NCI-H526 treated with DMSO at 0.1 percent for 48 hours (cell line): ENCODE results near the gene KCNQ1.

ENCODE experiments used
- DNase-seq: peaks from one replicate; lab custom pipeline; 2025; lab: John Stamatoyannopoulos, UW

The KCNQ1 gene

DNA sequence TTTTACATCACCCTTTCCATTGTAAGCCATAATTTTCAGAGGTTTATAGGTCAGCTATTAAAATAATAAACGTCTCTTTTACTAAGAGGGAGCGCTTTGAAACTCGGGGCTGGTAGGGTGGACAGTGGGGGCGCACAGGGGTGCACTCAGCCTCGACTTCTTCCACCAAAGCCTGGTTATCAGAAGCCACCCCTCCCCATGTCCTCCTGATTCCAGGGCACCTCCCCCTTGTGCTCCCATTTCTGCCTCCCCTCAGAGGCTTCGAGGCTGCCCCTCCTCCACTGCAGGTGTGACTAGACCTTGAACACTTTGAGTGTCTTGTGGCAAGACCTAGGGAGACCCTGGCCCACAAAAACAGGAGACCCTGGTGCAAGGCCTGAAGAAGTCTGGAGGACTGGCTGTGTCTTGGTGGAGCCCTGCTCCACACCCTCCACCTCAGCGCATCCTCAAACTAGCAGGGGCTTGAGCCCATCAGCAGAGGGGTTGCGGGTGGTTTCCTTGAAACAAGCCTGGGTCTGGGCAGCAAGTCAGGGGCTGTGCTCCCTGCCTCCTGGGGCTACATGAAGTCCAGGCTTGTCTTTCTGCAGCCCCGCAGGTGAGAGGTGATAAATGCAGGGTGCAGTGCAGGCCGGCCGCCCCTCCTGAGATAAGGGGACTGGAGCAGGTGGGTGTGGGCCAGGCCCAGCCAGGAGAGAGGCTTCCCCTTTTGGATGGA, 437.7 kb downstream of the KCNQ1 start:
- DNase-seq: no peak

DNA sequence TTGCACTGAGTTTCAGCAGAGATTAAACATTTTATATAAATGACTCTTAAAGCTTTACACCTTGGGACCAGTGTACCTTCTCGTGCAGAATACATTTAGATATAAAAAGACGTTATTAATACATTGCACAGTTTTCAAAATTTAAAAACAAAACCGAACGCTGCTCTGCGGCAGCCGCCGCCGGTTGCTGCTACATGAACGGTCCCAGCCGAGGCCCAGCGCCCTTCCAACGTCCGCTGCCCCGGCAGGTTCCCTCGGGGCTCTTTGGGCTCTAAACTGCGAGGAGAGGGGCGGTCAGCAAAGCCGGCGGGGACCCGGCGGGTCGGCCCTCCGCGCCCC, 438.8 kb downstream of the KCNQ1 start:
- DNase-seq: no peak

DNA sequence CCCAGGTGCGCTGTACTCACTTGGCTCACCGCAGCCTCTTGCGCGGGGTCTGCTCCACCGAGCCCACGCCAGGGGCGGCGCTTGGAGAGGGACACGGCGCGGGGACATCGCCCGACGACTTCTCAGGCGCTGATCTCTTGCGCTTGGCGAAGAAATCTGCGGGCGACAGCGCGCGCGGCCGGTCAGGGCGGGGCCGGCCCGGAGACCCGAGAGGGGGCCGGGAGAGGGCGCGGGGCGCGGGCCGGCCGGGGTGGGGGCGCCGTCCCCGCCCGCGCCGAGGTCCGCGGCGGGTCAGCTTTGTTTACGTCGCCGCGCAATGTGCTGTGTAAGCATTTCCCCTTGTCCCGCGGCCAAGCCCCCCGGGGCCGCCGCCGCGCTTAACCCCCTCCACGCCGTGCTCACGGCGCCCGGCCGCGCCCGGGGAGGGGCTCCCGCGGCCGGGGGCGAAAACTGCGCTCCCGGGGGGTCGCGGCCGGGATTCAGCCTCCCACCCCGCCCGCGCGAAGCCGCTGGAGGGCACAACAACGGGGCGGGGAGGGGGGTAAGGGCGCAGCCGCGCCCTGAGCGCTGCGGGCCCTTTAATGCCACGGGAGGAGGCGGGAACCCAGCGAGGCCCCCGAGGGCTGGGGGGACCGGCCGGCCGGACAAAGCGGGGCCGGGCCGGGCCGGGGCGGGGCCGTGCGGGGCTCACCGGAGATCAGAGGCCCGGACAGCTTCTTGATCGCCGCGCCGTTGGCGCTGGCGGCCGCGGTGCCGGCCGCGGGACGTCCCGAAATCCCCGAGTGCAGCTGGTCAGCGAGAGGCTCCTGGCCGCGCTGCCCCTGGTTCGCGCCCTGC, 439.4 kb downstream of the KCNQ1 start:
- no peak for DNase-seq

DNA sequence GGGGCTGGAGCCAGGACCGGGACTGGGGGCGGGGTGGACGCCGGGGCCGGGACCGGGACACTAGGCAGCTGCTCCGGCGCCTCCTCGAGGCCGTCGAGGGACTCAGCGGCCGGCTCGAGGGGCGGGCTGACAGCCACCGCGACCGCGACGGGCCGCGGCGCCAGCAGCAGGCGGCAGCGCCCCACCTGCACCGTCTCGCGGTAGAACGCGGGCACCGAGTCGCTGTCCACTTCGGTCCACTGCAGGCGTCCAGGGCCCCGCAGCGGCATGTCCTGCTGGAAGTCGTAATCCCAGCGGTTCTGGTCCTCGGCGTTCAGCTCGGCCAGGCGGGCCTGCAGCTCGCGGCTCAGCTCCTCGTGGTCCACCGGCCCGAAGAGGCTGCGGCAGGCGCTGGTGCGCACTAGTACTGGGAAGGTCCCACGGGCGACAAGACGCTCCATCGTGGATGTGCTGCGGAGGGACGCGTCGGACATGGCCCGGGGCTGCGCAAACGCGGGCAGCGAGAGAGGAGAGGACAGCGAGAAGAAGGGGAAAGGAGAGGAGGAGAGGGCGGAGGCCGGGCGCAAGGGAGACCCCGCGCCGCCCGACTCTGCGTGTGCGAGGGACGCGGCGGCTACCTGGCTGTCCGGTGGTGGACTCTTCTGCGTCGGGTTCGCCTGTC, 440.3 kb downstream of the KCNQ1 start:
- no peak for DNase-seq

DNA sequence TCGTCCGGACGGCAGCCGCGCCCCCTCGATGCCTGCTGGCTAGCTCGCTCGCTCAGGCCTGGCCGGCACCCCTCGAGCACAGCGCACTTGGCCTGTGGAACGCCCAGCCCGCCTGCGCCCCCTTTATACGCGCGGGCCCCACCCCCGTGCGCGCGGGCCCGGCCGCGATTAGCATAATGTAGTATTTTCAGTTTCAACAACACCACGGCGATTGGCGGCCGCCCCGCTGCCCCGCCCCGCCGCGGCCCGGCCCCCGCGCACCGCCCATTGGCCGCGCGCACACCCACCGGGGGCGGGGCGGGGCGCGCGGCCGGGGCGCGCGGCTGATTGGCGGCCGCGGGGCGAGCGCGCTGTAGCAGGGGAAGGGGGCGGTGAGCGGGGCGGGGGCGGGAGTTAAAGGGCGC, 440.9 kb downstream of the KCNQ1 start, which contains the start of gene CDKN1C:
TSS of gene CDKN1C (minus strand) at position 98 of the 404 bp plus-strand sequence. CDS start 319 bp downstream, outside the sequence.
- peak; percentile 79 for DNase-seq

DNA sequence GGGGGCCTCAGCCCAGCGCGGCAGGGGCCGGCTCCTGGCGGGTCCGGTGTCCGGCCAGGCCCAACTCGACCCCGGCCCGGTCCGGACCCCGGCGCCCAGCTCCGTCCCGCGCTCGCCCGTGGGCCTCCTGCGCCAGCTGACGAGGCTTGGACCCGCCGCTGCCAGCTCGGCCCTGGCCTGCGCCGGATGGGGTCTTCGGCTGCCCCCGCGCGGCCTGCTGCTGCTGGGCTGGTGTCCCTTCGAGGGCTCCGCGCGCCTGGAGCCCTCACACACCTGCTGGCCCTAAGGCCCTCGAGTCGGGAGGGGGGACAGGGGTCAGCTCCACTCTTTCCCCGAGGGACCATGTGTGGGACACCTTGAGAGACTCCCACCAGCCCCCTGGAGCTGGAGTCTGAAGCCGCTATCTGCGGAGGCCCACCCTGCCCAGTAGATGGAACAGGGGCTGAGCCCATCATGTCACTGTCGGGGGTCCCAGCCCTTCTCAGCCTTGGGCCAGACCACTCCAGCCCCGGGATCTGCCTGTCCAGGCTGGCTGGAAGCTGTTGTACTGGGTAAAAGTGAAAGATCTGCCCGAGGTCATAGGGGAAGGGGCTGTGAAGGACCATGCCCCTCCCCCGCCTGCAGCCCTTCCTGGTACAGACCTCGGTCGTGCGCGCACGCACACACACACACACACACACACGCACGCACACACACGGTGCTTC, 441.5 kb downstream of the KCNQ1 start:
- no peak for DNase-seq

DNA sequence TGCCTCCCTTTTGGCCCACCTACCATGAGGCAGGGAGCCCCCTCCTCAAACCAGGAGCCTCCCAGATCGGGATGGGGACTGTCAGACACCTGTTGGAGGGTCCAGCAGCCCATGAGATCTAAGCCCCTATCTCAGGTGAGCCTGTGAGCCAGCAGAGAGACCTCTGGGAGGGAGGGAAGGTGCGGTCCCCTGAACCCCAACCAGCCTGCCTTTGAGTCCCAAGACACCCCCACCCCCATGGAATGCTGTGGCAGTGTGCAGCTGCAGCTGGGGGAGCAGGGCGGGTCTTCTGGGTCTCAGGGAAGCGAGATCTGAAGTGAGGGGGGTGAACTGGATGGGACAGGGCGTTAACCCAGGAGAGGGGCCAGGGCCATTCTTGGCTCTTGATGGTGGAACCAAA, 442.1 kb downstream of the KCNQ1 start:
- no peak for DNase-seq

DNA sequence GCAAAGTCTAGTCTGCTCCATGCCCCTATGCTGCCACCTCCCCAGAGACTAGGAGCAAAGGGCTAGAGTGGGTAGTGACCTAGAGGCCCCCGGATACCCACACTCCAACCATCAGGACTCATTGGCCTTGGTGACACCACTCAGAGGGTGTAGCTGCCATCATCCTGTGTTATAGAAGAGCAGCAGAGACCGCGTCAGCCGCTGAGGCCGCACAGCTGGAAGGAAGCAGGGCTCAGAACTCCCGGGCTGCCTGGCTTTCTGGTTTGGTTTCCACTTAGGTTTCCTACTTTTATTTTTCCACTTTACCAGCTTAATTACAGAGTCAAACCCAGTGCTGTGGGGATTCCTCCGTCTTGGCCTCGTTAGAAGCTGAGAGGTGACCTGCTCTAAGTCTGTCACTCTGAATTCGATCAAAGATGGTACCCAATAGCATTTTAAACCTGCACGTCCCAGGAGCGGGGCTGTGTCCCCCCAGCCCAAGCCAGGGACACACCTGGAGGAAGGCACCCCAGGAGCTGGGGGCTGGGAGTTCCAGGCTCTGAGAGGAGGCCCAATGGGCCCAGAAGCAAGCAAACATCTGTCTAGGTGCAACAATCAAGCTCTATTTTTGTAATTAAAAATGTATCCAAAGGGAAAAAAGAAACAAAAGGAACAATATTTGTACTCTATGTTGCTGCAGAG, 442.8 kb downstream of the KCNQ1 start:
- DNase-seq: no peak

DNA sequence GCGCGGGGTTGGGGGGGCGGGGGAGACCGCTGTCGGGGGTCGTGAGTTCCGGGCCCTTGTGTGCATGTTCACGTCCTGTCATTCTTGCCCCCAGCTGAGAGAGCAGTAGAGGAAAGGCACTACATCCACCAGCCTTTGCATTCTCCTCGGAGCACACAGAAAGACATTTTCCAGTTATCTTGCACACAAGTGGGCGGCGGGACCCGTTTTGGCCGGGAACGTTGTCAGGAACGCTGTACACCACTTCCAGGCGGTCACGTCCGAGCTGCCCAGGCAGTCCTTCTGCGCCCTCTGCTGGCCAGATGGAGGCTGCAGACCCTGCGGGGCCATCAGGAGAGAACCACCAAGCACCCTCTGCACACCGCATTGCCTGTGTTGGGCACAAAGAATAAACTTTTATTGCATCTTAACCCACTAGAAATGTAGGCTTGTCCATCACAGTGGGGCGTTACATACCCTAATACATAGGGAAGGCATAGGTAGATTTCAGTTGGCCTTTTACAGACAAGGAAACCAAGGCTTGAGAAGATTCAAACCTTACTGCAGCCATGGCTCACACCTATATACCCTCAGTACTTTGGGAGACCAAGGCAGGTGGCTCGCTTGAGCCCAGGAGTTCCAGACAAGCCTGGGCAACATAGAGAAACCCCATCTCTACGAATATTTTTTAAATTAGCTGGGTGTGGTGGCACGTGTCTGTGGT, 443.6 kb downstream of the KCNQ1 start:
- peak; percentile 72 for DNase-seq

DNA sequence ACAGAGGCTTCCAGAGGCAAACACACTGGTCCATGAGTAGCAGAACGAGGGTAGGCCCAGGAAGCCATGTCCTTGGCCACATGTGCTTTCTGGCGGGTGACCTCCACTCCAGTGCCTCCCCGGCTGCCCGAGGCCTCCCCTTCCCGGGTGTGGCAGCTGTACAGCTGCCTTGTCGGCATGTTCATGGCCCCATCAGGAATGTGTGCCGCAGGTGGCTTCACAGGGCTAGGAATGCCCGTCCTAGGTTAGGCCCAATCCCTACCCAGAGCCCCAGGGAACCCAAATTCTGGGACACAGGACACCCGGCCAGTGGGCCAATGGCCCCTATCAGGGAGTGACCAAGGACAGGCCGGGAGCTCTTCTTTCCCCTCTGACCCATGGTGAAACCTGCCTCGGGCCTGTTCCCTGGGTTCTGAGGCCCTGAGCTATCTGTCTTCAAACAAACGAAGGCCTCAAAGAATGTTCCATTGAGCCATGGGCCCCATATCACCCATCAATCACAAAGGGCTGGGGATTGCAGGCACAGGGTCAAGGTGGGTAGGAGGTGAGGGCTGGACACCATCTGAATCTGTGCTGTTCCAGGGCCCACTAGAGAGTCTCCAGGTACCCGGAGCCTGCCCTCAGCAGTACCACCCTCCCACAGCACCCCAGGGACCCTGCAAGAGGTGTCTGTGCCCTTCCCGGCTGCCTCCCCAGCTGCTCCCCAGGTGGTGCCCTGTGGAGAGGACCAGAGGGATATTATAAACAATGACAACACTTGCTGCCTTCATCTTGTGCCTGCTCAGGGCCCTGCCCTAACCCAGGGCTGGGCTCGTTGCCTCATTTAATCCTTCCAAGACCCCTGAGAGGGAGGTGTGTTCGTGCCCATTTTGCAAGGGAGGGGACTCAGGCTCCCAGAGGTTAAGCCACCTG, 444.8 kb downstream of the KCNQ1 start:
- DNase-seq: no peak

DNA sequence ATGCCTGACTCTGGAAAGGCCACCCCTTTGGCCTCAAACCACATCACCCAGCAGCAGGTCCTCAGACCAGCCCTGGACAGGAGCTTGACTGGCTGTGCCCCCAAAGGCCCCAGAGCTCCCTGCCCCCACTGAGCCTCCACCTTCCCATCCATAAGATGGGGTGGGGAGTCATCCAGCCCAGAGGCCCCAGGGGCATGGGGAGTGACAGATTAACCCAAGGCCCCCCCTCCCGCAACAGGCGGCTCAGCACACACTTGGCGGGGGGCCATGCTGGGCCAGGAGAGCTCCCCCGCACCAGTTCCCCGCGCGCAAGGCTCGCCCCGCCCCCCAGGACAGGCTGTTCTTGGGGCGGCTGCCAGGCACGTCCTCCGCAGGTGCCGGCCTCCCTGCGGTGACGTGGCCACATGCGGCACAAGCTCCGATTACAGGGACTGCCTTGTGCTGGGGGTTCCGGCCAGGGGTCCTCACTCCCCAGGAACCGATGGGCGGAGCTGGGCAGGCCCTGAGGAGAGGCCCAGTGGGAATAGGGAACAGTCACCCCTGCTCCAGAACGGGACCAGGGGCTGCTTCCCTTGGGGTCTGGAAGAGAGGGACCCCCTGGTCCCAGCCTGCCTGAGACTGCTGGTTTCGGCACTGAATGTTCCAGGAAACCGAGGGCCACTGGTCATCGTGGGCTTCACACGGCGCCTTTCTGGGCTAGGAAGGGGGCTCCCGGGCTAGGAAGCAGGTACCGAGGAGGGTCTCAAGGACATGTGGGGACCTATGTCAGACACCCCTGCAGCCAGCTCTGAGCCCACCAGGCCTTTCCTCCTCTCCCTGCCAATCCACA, 445.9 kb downstream of the KCNQ1 start:
- no peak for DNase-seq

DNA sequence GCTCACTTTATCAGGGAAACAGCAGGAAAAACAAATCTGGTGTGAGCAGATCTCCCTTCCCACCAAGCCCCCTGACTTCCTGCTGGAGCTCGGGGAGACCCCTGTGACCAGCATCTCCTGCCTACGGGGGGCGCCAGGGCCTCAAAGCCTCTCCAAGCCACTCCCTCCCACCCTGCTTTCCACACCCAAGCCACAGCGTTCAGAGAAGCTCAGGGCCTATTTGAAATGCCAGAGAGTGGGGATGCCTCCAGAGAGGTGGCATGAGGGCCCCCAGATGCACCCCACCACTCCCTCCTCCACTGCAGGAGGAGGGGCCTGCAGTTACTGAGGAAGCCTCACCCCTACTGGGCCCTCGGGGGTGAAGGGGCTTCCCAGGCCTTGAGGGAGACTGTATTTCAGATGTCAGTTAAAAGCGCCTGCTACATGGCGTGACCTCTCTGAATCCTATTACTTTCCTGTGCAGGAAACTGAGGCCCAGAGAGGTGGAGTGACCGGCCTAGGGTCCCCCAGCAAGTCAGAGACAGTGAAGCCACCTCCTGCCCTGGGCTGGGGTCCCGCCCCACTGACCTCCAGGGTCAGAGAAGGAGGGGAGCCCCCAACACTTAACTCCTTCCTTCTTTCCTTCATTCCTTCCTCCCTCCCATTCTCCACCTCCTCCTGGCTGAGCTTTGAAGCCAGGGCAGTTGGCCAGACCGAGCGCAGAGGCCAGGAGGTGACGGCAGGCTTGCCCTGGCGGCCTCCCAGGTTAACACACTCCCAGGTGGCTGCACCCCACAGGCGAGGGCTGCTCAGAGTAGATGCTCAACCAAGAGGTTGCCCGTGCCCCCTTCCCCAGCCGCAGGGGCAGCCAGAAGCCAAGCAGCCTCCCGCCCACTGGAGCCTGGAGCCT, 446.8 kb downstream of the KCNQ1 start:
- DNase-seq: no peak

DNA sequence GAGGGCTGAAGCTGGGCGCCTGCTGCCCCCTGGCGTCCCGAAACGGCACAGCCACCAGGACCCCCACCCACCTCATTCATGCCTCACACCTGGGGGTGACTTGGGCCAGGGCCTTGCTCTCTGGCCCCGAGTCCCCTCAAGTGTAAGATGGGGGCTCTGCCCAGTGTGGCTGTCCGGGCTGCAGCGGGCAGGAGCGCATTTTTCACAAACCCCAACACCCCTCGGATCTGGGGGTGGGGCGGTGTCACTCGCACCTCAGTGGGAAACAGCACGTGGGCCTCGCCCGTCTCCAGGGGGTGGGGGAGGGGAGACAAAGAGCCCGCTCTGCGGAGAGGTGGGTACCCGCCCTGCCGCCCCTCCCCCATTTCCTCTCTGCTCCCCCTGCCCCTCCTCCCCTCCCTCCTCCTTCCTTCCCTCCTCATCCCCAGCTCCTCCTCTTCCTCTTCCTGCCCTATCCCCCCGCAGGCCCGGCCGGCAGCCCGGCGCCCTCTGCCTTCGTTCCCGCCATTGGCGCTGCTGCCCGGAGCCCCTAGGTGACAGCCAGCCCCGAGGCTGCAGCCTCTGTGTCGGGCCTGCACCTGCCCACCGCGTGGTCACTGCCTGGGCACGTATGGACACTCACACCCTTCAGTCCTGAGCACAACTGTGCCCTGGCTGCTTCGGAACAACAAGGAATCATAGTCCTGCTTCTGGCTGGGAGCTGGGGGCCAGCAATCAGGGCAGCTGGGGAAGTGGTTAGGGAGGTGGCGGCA, 447.6 kb downstream of the KCNQ1 start:
- peak; percentile 40 for DNase-seq

DNA sequence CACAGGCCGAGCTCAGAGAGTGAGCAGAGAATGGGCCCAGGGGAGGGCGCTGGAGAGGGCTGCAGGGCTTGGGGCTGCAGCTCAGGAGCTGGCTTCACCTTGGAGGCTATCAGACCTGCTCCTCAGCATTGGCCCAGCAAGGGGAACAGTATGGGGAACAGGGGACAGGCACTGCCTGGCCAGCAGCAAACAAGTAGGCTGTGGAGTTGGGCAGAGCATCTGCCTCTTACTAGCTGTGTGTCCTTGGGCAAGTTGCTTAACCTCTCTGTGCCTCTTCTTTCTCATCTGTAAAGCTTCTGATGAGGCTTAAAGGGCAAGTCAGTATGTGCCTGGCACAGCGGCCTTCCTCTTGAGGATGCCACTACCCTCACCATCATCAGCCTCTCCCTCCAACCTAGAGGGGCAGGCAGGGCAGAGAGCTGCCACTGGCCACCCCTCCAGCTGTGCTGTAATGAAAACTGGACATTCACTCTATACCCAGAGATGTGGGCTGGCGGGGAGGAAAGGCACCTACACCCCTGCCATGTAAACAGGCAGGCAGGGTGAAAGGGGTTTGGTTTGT, 448.2 kb downstream of the KCNQ1 start:
- DNase-seq: no peak

DNA sequence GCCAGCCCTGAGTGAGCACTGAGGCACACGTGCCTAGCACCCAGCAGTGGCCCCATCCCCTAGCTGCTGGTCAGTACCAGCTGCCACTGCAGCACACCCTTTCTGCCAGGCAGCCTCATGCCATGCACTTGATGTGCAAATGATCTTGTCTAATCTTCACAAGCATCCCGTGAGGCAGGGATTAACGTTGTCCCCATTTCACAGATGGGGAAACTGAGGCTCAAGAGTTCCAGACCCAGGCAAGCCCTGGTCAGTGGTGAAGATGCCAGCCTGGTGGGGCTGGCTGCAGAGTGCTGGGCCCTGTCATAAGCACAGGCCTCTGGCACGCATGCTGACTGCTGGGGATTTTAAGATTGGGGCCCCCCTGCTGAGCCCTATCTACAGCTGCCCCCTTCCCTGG, 449.1 kb downstream of the KCNQ1 start:
- DNase-seq: no peak

DNA sequence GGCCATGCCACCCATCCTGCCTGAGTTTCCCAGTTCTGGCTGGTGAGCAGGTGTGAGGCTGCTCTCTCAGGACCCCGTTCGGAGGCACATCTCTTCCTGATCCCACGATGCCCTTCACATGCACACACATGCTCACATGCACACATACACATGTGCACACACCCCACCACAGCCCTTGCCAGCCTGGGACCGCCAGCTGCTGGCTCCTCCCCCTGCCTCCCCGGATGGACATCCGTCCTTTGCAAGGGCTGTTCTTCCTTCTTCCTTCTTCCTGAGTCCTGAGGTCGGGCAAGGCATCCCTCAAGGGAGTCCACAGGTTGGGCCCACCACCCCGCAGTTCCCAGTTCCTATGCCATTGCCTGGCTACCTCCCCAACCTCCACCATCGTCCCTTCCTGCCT, 451.2 kb downstream of the KCNQ1 start:
- no peak for DNase-seq

DNA sequence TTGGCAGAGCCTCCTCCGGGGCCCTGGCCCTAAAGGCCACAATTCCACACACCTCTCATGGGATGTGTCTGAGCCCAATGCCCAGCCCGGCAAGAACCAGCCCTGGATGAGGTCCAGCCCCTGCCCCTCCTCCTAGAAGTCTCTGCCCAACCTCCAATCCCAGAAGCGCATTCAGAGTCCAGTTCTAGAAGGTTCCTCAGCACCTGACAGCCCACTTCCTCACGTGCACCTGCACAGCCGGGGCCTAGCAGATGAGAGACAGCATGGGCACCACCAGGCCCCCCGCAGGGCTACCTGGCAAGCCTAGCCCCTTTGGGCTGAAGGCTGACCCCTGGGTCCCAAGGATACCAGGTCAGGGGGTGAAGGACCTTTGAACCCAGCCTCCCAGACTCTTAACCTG, 452.2 kb downstream of the KCNQ1 start:
- DNase-seq: no peak
